ENCODE measurements around the gene CTNNA3. TPM values are rescaled to one million over a fixed set of nuclear protein-coding genes. Genes with fewer than 3 reads are reported as not detected.

CTNNA3 gene
- total RNA-seq, 1 experiment from 2014 or later: 0.20 TPM

- POLR2A ChIA-PET: no interaction called here
- H3K4me1 Mint-ChIP-seq (ENCODE audit: low read depth, unreplicated experiment): no peaks in the 10 kb centered on the region
- no peaks in the 10 kb centered on the region for H3K4me1 ChIP-seq
- H3K27me3 Mint-ChIP-seq (ENCODE audit: insufficient read depth, unreplicated experiment): no peaks in the 10 kb centered on the region
- no peaks in the 10 kb centered on the region for H3K36me3 Mint-ChIP-seq (ENCODE audit: insufficient read depth, unreplicated experiment)
- H3K9me3 Mint-ChIP-seq (ENCODE audit: unreplicated experiment): peaks cover 8% of the 10 kb centered on the region
- intact Hi-C loops (cut with micrococcal nuclease; ENCODE audit: unreplicated experiment): no loop called here
- H3K27ac Mint-ChIP-seq (ENCODE audit: unreplicated experiment): no peak overlapping the region
- no peak for TF ChIP-seq CTCF (IDR thresholded peaks at IDR 0.05; ENCODE audit: insufficient read depth in 1 of 2, low read depth in 1 of 2, low read length in 1 of 2, severe bottlenecking in 1 of 2, unreplicated experiment in 1 of 2)
- no peaks in the 10 kb centered on the region for H3K36me3 ChIP-seq (ENCODE audit: control insufficient read depth, insufficient read depth, low read length)
- no peak overlapping the region for H3K4me3 ChIP-seq (ENCODE audit: low read depth, low read length)
- 0 out of 2 replicates have a peak, but pooled peaks cover 1% of the 10 kb centered on the region for H3K9me3 ChIP-seq
- no TSS peak for BruUV-seq (replicated peaks)
- CTCF ChIA-PET: no interaction called here
- no peak overlapping the region for H3K4me3 Mint-ChIP-seq (ENCODE audit: unreplicated experiment)
- H3K27me3 ChIP-seq (replicated peaks; ENCODE audit: control insufficient read depth, insufficient read depth, low read length): no peaks in the 10 kb centered on the region
- DNase-seq: no peak
Measured at GRCh38 chr10:67173787-67174186, 522.2 kb downstream of the CTNNA3 start.

- intact Hi-C loops (cut with micrococcal nuclease; ENCODE audit: unreplicated experiment): no loop called here
- DNase-seq: no peak
- no peak overlapping the region for H3K4me3 Mint-ChIP-seq (ENCODE audit: unreplicated experiment)
- peaks cover 20% of the 10 kb centered on the region for H3K9me3 Mint-ChIP-seq (ENCODE audit: unreplicated experiment)
- Histone ChIP-seq H3K36me3 (ENCODE audit: control insufficient read depth, insufficient read depth, low read length) (no peaks in the 10 kb centered on the region), H3K27me3 (replicated peaks; ENCODE audit: control insufficient read depth, insufficient read depth, low read length) (no peaks in the 10 kb centered on the region), H3K4me1 (no peaks in the 10 kb centered on the region), H3K9me3 (peaks cover 15% of the 10 kb centered on the region; the same call in 1 of the 2 replicates), H3K4me3 (ENCODE audit: low read depth, low read length) (no peak overlapping the region)
- no peak for TF ChIP-seq CTCF (IDR thresholded peaks at IDR 0.05; ENCODE audit: insufficient read depth in 1 of 2, low read depth in 1 of 2, low read length in 1 of 2, severe bottlenecking in 1 of 2, unreplicated experiment in 1 of 2)
- no peaks in the 10 kb centered on the region for H3K27me3 Mint-ChIP-seq (ENCODE audit: insufficient read depth, unreplicated experiment)
- ChIA-PET POLR2A (no interaction called here), CTCF (no interaction called here)
- H3K36me3 Mint-ChIP-seq (ENCODE audit: insufficient read depth, unreplicated experiment): no peaks in the 10 kb centered on the region
- H3K4me1 Mint-ChIP-seq (ENCODE audit: low read depth, unreplicated experiment): no peaks in the 10 kb centered on the region
- H3K27ac Mint-ChIP-seq (ENCODE audit: unreplicated experiment): no peak overlapping the region
- BruUV-seq (replicated peaks): no TSS peak
Measured at GRCh38 chr10:67171970-67172369, 524.0 kb downstream of the CTNNA3 start.

- no peak overlapping the region for H3K27ac Mint-ChIP-seq (ENCODE audit: unreplicated experiment)
- 0 out of 2 replicates have a peak, but pooled peaks cover 5% of the 10 kb centered on the region for H3K4me1 ChIP-seq
- no peaks in the 10 kb centered on the region for H3K36me3 ChIP-seq (ENCODE audit: control insufficient read depth, insufficient read depth, low read length)
- intact Hi-C loops (cut with micrococcal nuclease; ENCODE audit: unreplicated experiment): no loop called here
- peaks cover 44% of the 10 kb centered on the region for H3K9me3 Mint-ChIP-seq (ENCODE audit: unreplicated experiment)
- H3K27me3 ChIP-seq (replicated peaks; ENCODE audit: control insufficient read depth, insufficient read depth, low read length): no peaks in the 10 kb centered on the region
- no peaks in the 10 kb centered on the region for H3K36me3 Mint-ChIP-seq (ENCODE audit: insufficient read depth, unreplicated experiment)
- H3K27me3 Mint-ChIP-seq (ENCODE audit: insufficient read depth, unreplicated experiment): no peaks in the 10 kb centered on the region
- ChIA-PET POLR2A (no interaction called here), CTCF (no interaction called here)
- peaks cover 12% of the 10 kb centered on the region for H3K4me1 Mint-ChIP-seq (ENCODE audit: low read depth, unreplicated experiment)
- H3K4me3 Mint-ChIP-seq (ENCODE audit: unreplicated experiment): no peak overlapping the region
- H3K4me3 ChIP-seq (ENCODE audit: low read depth, low read length): no peak overlapping the region
- no peak for DNase-seq
- BruUV-seq (replicated peaks): no TSS peak
- 0 out of 2 replicates have a peak, but pooled peaks cover 5% of the 10 kb centered on the region for H3K9me3 ChIP-seq
- TF ChIP-seq CTCF (IDR thresholded peaks at IDR 0.05; ENCODE audit: insufficient read depth in 1 of 2, low read depth in 1 of 2, low read length in 1 of 2, severe bottlenecking in 1 of 2, unreplicated experiment in 1 of 2): no peak
Measured at GRCh38 chr10:67156239-67156638, 539.8 kb downstream of the CTNNA3 start.

All from Caco-2 (cell line).